ENCODE measurements around the gene SLC5A10.

- TF ChIP-seq CTCF (IDR thresholded peaks at IDR 0.05) (no peak), POLR2A (IDR thresholded peaks at IDR 0.05) (no peak), EP300 (IDR thresholded peaks at IDR 0.05) (no peak), POLR2AphosphoS5 (IDR thresholded peaks at IDR 0.05) (no peak)
These were observed 32.0 kb upstream of the SLC5A10 start for GRCh38 chr17:18919963-18920362.

Data from gastroesophageal sphincter (tissue), 3 donors.